ENCODE results near the gene SLC23A1. TPM values are rescaled to one million over a fixed set of nuclear protein-coding genes. Genes with fewer than 3 reads are reported as not detected.
A peak's percentile ranks its signal among the peaks of the same experiment; 100 is the strongest.

The SLC23A1 gene
- total and polyA plus RNA-seq, 9 of the 15 experiments (the other 6 are each of a cell fraction or from before 2014, with no cell fraction given) = 0.03 to 0.20 (median 0.05) TPM; not detected in 5

DNA sequence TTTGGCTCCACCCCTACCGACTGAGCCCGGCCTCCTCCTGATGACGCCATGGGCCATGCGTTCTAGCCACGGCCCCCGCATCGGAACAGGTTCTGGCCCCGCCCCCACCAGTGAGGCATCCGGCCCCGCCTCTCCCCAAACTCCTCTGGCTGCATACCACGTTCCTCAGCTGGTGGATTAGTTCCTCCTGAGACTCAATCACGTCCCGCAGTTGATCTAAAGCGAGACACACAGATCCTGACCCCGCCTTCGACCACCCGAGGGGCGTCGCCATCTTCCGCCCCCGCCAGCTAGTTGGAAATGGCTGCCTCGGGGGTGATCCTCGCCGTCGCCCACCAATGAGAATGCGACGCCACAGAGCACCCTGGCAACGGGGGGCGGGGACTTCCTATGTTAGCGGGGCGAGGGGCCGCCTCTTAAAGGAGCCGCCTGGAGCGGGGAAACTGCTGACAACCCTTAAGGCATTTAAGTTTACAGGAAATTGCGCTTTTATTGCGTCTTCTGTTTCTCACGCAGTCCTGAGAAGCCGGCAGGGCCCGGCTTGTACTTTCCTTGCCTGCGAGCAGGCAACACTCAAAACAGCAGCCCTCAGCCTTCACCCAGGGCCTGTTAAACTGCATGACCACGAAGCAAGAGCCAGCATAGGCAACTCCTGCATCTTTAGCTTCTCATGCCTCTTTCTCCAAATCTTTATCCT lies 20.8 kb upstream of the SLC23A1 start, which contains the start of gene SPATA24 (continued):
- TF ChIP-seq MYC (IDR thresholded peaks at IDR 0.05; ENCODE audit: low read depth, low read length) (peak; percentile 92), MYC (CRISPR knock-in tag; IDR thresholded peaks at IDR 0.05; ENCODE audit: borderline replicate concordance, low read depth) (0 out of 2 replicates have a peak, but pooled peaks have one; percentile 48), BRD9 (IDR thresholded peaks at IDR 0.05; ENCODE audit: low read depth, partially characterized antibody) (peak; percentile 41), ZNF140 (CRISPR knock-in tag; IDR thresholded peaks at IDR 0.05) (no peak), ZNF174 (CRISPR knock-in tag; IDR thresholded peaks at IDR 0.05) (no peak), KLF6 (CRISPR knock-in tag; IDR thresholded peaks at IDR 0.05; ENCODE audit: borderline replicate concordance) (peak; percentile 46; the same call in 1 of the 2 replicates), CEBPG (CRISPR knock-in tag; IDR thresholded peaks at IDR 0.05) (peak; percentile 71), CEBPG (tag; conservative IDR thresholded peaks at IDR 0.05 in 1 of 2, IDR thresholded peaks at IDR 0.05 in 1 of 2) (peak in 1 of 2 experiments; percentile 79; a peak in 2 of 4 replicates), RBFOX2 (IDR thresholded peaks at IDR 0.05; ENCODE audit: low read depth, low read length) (peak; percentile 88), GABPB1 (CRISPR knock-in tag; IDR thresholded peaks at IDR 0.05) (peak; percentile 78), CCAR2 (IDR thresholded peaks at IDR 0.05; ENCODE audit: low read depth, low read length) (no peak)
- TF ChIP-seq, protein P1, sequence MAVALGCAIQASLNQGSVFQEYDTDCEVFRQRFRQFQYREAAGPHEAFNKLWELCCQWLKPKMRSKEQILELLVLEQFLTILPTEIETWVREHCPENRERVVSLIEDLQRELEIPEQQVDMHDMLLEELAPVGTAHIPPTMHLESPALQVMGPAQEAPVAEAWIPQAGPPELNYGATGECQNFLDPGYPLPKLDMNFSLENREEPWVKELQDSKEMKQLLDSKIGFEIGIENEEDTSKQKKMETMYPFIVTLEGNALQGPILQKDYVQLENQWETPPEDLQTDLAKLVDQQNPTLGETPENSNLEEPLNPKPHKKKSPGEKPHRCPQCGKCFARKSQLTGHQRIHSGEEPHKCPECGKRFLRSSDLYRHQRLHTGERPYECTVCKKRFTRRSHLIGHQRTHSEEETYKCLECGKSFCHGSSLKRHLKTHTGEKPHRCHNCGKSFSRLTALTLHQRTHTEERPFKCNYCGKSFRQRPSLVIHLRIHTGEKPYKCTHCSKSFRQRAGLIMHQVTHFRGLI (CRISPR knock-in tag; IDR thresholded peaks at IDR 0.05) = no peak
- TF ChIP-seq, protein P2, sequence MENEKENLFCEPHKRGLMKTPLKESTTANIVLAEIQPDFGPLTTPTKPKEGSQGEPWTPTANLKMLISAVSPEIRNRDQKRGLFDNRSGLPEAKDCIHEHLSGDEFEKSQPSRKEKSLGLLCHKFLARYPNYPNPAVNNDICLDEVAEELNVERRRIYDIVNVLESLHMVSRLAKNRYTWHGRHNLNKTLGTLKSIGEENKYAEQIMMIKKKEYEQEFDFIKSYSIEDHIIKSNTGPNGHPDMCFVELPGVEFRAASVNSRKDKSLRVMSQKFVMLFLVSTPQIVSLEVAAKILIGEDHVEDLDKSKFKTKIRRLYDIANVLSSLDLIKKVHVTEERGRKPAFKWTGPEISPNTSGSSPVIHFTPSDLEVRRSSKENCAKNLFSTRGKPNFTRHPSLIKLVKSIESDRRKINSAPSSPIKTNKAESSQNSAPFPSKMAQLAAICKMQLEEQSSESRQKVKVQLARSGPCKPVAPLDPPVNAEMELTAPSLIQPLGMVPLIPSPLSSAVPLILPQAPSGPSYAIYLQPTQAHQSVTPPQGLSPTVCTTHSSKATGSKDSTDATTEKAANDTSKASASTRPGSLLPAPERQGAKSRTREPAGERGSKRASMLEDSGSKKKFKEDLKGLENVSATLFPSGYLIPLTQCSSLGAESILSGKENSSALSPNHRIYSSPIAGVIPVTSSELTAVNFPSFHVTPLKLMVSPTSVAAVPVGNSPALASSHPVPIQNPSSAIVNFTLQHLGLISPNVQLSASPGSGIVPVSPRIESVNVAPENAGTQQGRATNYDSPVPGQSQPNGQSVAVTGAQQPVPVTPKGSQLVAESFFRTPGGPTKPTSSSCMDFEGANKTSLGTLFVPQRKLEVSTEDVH (IDR thresholded peaks at IDR 0.05; ENCODE audit: low read depth, partially characterized antibody) = peak; percentile 65
- TF ChIP-seq, protein P3, sequence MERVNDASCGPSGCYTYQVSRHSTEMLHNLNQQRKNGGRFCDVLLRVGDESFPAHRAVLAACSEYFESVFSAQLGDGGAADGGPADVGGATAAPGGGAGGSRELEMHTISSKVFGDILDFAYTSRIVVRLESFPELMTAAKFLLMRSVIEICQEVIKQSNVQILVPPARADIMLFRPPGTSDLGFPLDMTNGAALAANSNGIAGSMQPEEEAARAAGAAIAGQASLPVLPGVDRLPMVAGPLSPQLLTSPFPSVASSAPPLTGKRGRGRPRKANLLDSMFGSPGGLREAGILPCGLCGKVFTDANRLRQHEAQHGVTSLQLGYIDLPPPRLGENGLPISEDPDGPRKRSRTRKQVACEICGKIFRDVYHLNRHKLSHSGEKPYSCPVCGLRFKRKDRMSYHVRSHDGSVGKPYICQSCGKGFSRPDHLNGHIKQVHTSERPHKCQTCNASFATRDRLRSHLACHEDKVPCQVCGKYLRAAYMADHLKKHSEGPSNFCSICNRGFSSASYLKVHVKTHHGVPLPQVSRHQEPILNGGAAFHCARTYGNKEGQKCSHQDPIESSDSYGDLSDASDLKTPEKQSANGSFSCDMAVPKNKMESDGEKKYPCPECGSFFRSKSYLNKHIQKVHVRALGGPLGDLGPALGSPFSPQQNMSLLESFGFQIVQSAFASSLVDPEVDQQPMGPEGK (CRISPR knock-in tag; IDR thresholded peaks at IDR 0.05; ENCODE audit: borderline replicate concordance) = no peak
- TF ChIP-seq, protein P4, sequence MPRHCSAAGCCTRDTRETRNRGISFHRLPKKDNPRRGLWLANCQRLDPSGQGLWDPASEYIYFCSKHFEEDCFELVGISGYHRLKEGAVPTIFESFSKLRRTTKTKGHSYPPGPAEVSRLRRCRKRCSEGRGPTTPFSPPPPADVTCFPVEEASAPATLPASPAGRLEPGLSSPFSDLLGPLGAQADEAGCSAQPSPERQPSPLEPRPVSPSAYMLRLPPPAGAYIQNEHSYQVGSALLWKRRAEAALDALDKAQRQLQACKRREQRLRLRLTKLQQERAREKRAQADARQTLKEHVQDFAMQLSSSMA (CRISPR knock-in tag; IDR thresholded peaks at IDR 0.05) = no peak
- TF ChIP-seq, protein P5, sequence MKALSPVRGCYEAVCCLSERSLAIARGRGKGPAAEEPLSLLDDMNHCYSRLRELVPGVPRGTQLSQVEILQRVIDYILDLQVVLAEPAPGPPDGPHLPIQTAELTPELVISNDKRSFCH (CRISPR knock-in tag; IDR thresholded peaks at IDR 0.05) = no peak
- TF ChIP-seq, protein P5 (tag; IDR thresholded peaks at IDR 0.05) = no peak
